KMS-11 (cell line): ENCODE measurements around the gene GMPPA.

ENCODE experiments used
- H2AFZ ChIP-seq: fragments of 200-600 bp; sonication (generic); 2 replicates; pipeline ENCODE4 v1.6.1; 2016; ENCODE audit warnings: antibody characterized with exemption, mixed run types, low read depth
- H3K27ac ChIP-seq: fragments of 200-600 bp; sonication (generic); 2 replicates; pipeline ENCODE4 v1.6.1; 2016; ENCODE audit warnings: mild to moderate bottlenecking, mixed run types
- H3K27me3 ChIP-seq: fragments of 200-600 bp; sonication (generic); 2 replicates; pipeline ENCODE4 v1.6.1; 2017; ENCODE audit warnings: mild to moderate bottlenecking, low read depth, mixed run types, moderate library complexity; ENCODE audit not compliant: insufficient read depth
- H3K36me3 ChIP-seq: fragments of 200-600 bp; sonication (generic); 2 replicates; pipeline ENCODE4 v1.6.1; 2017; ENCODE audit warnings: mild to moderate bottlenecking, mixed run types; ENCODE audit not compliant: insufficient read depth
- H3K4me1 ChIP-seq: fragments of 200-600 bp; sonication (generic); 2 replicates; pipeline ENCODE4 v1.6.1; 2016; ENCODE audit warnings: mild to moderate bottlenecking, low read depth, mixed run types; ENCODE audit not compliant: poor library complexity, severe bottlenecking
- H3K4me2 ChIP-seq: fragments of 200-600 bp; sonication (generic); 2 replicates; pipeline ENCODE4 v1.7.0; 2016; ENCODE audit warnings: mild to moderate bottlenecking, mixed run types
- H3K4me3 ChIP-seq: fragments of 200-600 bp; sonication (generic); IDR thresholded peaks from 2 replicates; pipeline ENCODE4 v1.6.1; 2017; ENCODE audit warnings: low read depth, low read length, mixed read lengths; ENCODE audit not compliant: insufficient read depth
- H3K79me2 ChIP-seq: fragments of 200-600 bp; sonication (generic); 2 replicates; pipeline ENCODE4 v1.6.1; 2016; ENCODE audit warnings: low read depth, mixed run types; ENCODE audit not compliant: insufficient read depth
- H3K9ac ChIP-seq: fragments of 200-600 bp; sonication (generic); 2 replicates; pipeline ENCODE4 v1.6.1; 2016; ENCODE audit warnings: mild to moderate bottlenecking, mixed run types
- H4K20me1 ChIP-seq: fragments of 200-600 bp; sonication (generic); 2 replicates; pipeline ENCODE4 v1.6.1; 2016; ENCODE audit warnings: mild to moderate bottlenecking, mixed run types; ENCODE audit not compliant: insufficient read depth
- TF ChIP-seq, protein P1 (sequence below): fragments of 200-600 bp; sonication (generic); conservative IDR thresholded peaks from 2 replicates; pipeline ENCODE4 v1.6.1; 2017; ENCODE audit warnings: low read depth, mild to moderate bottlenecking, antibody characterized with exemption, low read length, moderate library complexity, mixed read lengths

The GMPPA gene

GRCh38 chr2:219554350-219554749, 55.7 kb downstream of the GMPPA start:
- Histone ChIP-seq H3K4me2 (no peak overlapping the region), H3K4me3 (no peak overlapping the region), H3K27ac (no peak overlapping the region), H2AFZ (no peak overlapping the region), H3K36me3 (no peaks in the 10 kb centered on the region), H3K9ac (no peak overlapping the region), H3K27me3 (peaks cover 81% of the 10 kb centered on the region), H4K20me1 (no peaks in the 10 kb centered on the region), H3K4me1 (no peaks in the 10 kb centered on the region), H3K79me2 (no peaks in the 10 kb centered on the region)
- TF ChIP-seq, protein P1, sequence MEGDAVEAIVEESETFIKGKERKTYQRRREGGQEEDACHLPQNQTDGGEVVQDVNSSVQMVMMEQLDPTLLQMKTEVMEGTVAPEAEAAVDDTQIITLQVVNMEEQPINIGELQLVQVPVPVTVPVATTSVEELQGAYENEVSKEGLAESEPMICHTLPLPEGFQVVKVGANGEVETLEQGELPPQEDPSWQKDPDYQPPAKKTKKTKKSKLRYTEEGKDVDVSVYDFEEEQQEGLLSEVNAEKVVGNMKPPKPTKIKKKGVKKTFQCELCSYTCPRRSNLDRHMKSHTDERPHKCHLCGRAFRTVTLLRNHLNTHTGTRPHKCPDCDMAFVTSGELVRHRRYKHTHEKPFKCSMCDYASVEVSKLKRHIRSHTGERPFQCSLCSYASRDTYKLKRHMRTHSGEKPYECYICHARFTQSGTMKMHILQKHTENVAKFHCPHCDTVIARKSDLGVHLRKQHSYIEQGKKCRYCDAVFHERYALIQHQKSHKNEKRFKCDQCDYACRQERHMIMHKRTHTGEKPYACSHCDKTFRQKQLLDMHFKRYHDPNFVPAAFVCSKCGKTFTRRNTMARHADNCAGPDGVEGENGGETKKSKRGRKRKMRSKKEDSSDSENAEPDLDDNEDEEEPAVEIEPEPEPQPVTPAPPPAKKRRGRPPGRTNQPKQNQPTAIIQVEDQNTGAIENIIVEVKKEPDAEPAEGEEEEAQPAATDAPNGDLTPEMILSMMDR = no peak

GRCh38 chr2:219555956-219556355, 57.3 kb downstream of the GMPPA start:
- H3K27ac ChIP-seq = no peak overlapping the region
- no peaks in the 10 kb centered on the region for H3K79me2 ChIP-seq
- peaks cover 78% of the 10 kb centered on the region for H3K27me3 ChIP-seq
- H3K4me2 ChIP-seq = no peak overlapping the region
- TF ChIP-seq, protein P1 = no peak
- H3K9ac ChIP-seq = no peak overlapping the region
- H3K36me3 ChIP-seq = no peaks in the 10 kb centered on the region
- no peak overlapping the region for H2AFZ ChIP-seq
- no peak overlapping the region for H3K4me3 ChIP-seq
- H4K20me1 ChIP-seq = no peaks in the 10 kb centered on the region
- H3K4me1 ChIP-seq = no peaks in the 10 kb centered on the region

- Histone ChIP-seq H3K4me2 (no peak overlapping the region), H3K36me3 (no peaks in the 10 kb centered on the region), H3K4me1 (no peaks in the 10 kb centered on the region), H3K27ac (no peak overlapping the region), H2AFZ (no peak overlapping the region), H3K4me3 (no peak overlapping the region), H3K9ac (no peak overlapping the region), H4K20me1 (no peaks in the 10 kb centered on the region), H3K27me3 (peaks cover 74% of the 10 kb centered on the region), H3K79me2 (no peaks in the 10 kb centered on the region)
- TF ChIP-seq, protein P1 = no peak
Measured at GRCh38 chr2:219556413-219556812, 57.7 kb downstream of the GMPPA start.
